GM10847 (cell line): ENCODE measurements around the gene RPS19.
A peak's percentile ranks its signal among the peaks of the same experiment; 100 is the strongest.

Experiments used
- POLR2A ChIP-seq: IDR thresholded peaks from 2 replicates; pipeline ENCODE4 v1.6.1; 2011; ENCODE audit not compliant: insufficient read length; ENCODE audit errors: extremely low read depth

Gene RPS19

GRCh38 chr19:41859618-41860418 lies at the start of gene RPS19:
RPS19 (plus strand) TSS chr19:41860255; CDS start chr19:41860775, 520 bp downstream.
- TF ChIP-seq POLR2A = peak; percentile 92

GRCh38 chr19:41810301-41810700 lies 49.8 kb upstream of the RPS19 start:
- TF ChIP-seq POLR2A = no peak

GRCh38 chr19:41811036-41811435 lies 49.0 kb upstream of the RPS19 start:
- TF ChIP-seq POLR2A = no peak

GRCh38 chr19:41811981-41812380 lies 48.1 kb upstream of the RPS19 start:
- TF ChIP-seq POLR2A = no peak

GRCh38 chr19:41813911-41814310 lies 46.1 kb upstream of the RPS19 start:
- TF ChIP-seq POLR2A = no peak

- no peak for TF ChIP-seq POLR2A
These were observed 44.8 kb upstream of the RPS19 start for GRCh38 chr19:41815301-41815700.

- TF ChIP-seq POLR2A = no peak
These were observed 43.3 kb upstream of the RPS19 start for GRCh38 chr19:41816761-41817160.

- no peak for TF ChIP-seq POLR2A
These were observed 38.9 kb upstream of the RPS19 start for GRCh38 chr19:41821003-41821735.

- no peak for TF ChIP-seq POLR2A
These were observed 21.9 kb upstream of the RPS19 start for GRCh38 chr19:41837981-41838708.

GRCh38 chr19:41839211-41839610 lies 20.8 kb upstream of the RPS19 start:
- TF ChIP-seq POLR2A = no peak

GRCh38 chr19:41843371-41843770 lies 16.7 kb upstream of the RPS19 start:
- no peak for TF ChIP-seq POLR2A

GRCh38 chr19:41844601-41845000 lies 15.5 kb upstream of the RPS19 start, which contains the start of gene LYPD4:
LYPD4 (minus strand) TSS chr19:41844683; CDS start chr19:41839285, 5,398 bp downstream.
- no peak for TF ChIP-seq POLR2A

GRCh38 chr19:41845001-41845050 lies 15.2 kb upstream of the RPS19 start, which contains the start of gene DMRTC2:
DMRTC2 (plus strand) TSS chr19:41845042; CDS start chr19:41847429, 2,387 bp downstream.
- TF ChIP-seq POLR2A = no peak

- TF ChIP-seq POLR2A = no peak
These were observed 14.9 kb upstream of the RPS19 start for GRCh38 chr19:41845051-41845590.

GRCh38 chr19:41847351-41848105 lies 12.5 kb upstream of the RPS19 start:
- no peak for TF ChIP-seq POLR2A

GRCh38 chr19:41848666-41849065 lies 11.4 kb upstream of the RPS19 start:
- TF ChIP-seq POLR2A = no peak

- no peak for TF ChIP-seq POLR2A
These were observed 11.0 kb upstream of the RPS19 start for GRCh38 chr19:41849067-41849466.
